ENCODE data around the gene ITIH5. TPM values are rescaled to one million over a fixed set of nuclear protein-coding genes. Genes with fewer than 3 reads are reported as not detected.

The ITIH5 gene
- total RNA-seq, 2 experiments from 2014 or later, result not detected

DNA sequence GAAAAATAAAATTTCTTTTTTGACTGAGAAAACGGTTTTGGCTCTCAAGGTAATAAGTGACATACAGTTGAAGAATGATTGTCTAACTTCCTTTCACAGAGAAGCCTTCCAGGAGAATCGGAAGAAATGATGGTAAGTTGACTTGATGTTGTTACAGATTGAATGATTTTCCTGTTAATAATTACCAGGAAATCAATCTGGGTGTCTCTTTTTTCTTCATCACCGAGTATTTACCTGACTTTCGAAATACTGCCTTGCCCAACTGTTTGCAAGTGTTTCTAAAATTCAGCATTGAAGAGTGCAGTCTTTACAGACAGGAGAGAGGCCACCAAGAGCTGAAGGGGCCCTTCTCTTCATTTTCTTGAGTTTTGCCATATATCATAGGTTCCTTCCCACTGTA lies 40.3 kb upstream of the ITIH5 start:
- Histone ChIP-seq H3K4me2 (ENCODE audit: low read length) (no peak overlapping the region), H3K36me3 (ENCODE audit: insufficient read depth, low read length) (no peaks in the 10 kb centered on the region), H2AFZ (ENCODE audit: low read length) (no peak overlapping the region), H3K79me2 (ENCODE audit: insufficient read depth, low read depth, low read length) (no peaks in the 10 kb centered on the region), H3K4me1 (ENCODE audit: insufficient read depth, low read length, poor library complexity, severe bottlenecking) (no peaks in the 10 kb centered on the region), H3K9me2 (ENCODE audit: insufficient read depth, low read length) (no peaks in the 10 kb centered on the region), H3K4me3 (ENCODE audit: low read depth, low read length, poor library complexity, severe bottlenecking) (no peak overlapping the region), H3K27ac (ENCODE audit: low read depth, low read length, poor library complexity, severe bottlenecking) (no peak overlapping the region), H4K20me1 (ENCODE audit: insufficient read depth, low read length) (no peaks in the 10 kb centered on the region), H3K9me3 (ENCODE audit: low read length) (no peaks in the 10 kb centered on the region)
- intact Hi-C loops (cut with micrococcal nuclease; ENCODE audit: unreplicated experiment), result no loop called here
- DNase-seq (ENCODE audit: low spot score), result no peak
- POLR2A ChIA-PET, result interaction anchor here (1.1 kb wide), 1 partner anchor 32 kb away, joined by 4 read pairs; no protein-coding TSS in a partner anchor
- CTCF ChIA-PET (ENCODE audit: unreplicated experiment), result no interaction called here
- no TSS peak for BruUV-seq (replicated peaks)
- no peak for TF ChIP-seq EZH2phosphoT487 (IDR thresholded peaks at IDR 0.05; ENCODE audit: borderline replicate concordance, low read depth, low read length)
- TF ChIP-seq, protein P1, sequence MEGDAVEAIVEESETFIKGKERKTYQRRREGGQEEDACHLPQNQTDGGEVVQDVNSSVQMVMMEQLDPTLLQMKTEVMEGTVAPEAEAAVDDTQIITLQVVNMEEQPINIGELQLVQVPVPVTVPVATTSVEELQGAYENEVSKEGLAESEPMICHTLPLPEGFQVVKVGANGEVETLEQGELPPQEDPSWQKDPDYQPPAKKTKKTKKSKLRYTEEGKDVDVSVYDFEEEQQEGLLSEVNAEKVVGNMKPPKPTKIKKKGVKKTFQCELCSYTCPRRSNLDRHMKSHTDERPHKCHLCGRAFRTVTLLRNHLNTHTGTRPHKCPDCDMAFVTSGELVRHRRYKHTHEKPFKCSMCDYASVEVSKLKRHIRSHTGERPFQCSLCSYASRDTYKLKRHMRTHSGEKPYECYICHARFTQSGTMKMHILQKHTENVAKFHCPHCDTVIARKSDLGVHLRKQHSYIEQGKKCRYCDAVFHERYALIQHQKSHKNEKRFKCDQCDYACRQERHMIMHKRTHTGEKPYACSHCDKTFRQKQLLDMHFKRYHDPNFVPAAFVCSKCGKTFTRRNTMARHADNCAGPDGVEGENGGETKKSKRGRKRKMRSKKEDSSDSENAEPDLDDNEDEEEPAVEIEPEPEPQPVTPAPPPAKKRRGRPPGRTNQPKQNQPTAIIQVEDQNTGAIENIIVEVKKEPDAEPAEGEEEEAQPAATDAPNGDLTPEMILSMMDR (conservative IDR thresholded peaks at IDR 0.05; ENCODE audit: low read length), result no peak

GRCh38 chr10:7706534-7707073 lies 39.8 kb upstream of the ITIH5 start:
- H4K20me1 ChIP-seq (ENCODE audit: insufficient read depth, low read length), result no peaks in the 10 kb centered on the region
- H3K4me2 ChIP-seq (ENCODE audit: low read length), result no peak overlapping the region
- no peak overlapping the region for H3K4me3 ChIP-seq (ENCODE audit: low read depth, low read length, poor library complexity, severe bottlenecking)
- no peaks in the 10 kb centered on the region for H3K9me2 ChIP-seq (ENCODE audit: insufficient read depth, low read length)
- no TSS peak for BruUV-seq (replicated peaks)
- DNase-seq (ENCODE audit: low spot score), result no peak
- no peak overlapping the region for H2AFZ ChIP-seq (ENCODE audit: low read length)
- TF ChIP-seq, protein P1 (conservative IDR thresholded peaks at IDR 0.05; ENCODE audit: low read length), result no peak
- no peaks in the 10 kb centered on the region for H3K4me1 ChIP-seq (ENCODE audit: insufficient read depth, low read length, poor library complexity, severe bottlenecking)
- H3K79me2 ChIP-seq (ENCODE audit: insufficient read depth, low read depth, low read length), result no peaks in the 10 kb centered on the region
- ChIA-PET CTCF (ENCODE audit: unreplicated experiment) (no interaction called here), POLR2A (interaction anchor here (0.5 to 0.7 kb wide), 2 partner anchors 137 to 470 kb away, joined by 3 read pairs; no protein-coding TSS in a partner anchor)
- intact Hi-C loops (cut with micrococcal nuclease; ENCODE audit: unreplicated experiment), result no loop called here
- H3K9me3 ChIP-seq (ENCODE audit: low read length), result no peaks in the 10 kb centered on the region
- no peak overlapping the region for H3K27ac ChIP-seq (ENCODE audit: low read depth, low read length, poor library complexity, severe bottlenecking)
- H3K36me3 ChIP-seq (ENCODE audit: insufficient read depth, low read length), result no peaks in the 10 kb centered on the region

DNA sequence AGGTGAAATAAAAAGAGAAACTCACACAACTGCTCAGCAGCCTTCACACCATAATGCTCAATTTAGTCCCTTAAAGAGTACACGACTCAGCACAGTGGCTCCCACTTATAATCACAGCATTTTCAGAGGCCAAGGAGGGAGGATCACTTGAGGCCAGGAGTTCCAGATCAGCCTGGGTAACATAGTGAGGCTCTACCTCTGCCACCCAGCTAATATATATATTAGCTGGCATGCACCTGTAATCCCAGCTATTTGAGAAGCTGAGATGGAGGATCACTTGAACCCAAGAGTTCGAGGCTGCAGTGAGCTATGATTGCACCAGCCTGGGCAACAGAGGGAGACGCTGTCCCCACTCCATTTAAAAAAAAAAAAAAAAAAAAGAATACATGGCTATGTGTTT lies 38.6 kb upstream of the ITIH5 start:
- Histone ChIP-seq H4K20me1 (ENCODE audit: insufficient read depth, low read length) (no peaks in the 10 kb centered on the region), H3K4me2 (ENCODE audit: low read length) (no peak overlapping the region), H3K9me2 (ENCODE audit: insufficient read depth, low read length) (no peaks in the 10 kb centered on the region), H3K4me1 (ENCODE audit: insufficient read depth, low read length, poor library complexity, severe bottlenecking) (no peaks in the 10 kb centered on the region), H3K4me3 (ENCODE audit: low read depth, low read length, poor library complexity, severe bottlenecking) (no peak overlapping the region), H3K36me3 (ENCODE audit: insufficient read depth, low read length) (no peaks in the 10 kb centered on the region), H3K9me3 (ENCODE audit: low read length) (no peaks in the 10 kb centered on the region), H3K79me2 (ENCODE audit: insufficient read depth, low read depth, low read length) (no peaks in the 10 kb centered on the region), H2AFZ (ENCODE audit: low read length) (no peak overlapping the region), H3K27ac (ENCODE audit: low read depth, low read length, poor library complexity, severe bottlenecking) (no peak overlapping the region)
- intact Hi-C loops (cut with micrococcal nuclease; ENCODE audit: unreplicated experiment), result no loop called here
- BruUV-seq (replicated peaks), result no TSS peak
- ChIA-PET CTCF (ENCODE audit: unreplicated experiment) (no interaction called here), POLR2A (interaction anchor here (0.6 kb wide), 1 partner anchor 1619 kb away, joined by 5 read pairs; no protein-coding TSS in a partner anchor)
- TF ChIP-seq EZH2phosphoT487 (IDR thresholded peaks at IDR 0.05; ENCODE audit: borderline replicate concordance, low read depth, low read length), result no peak
- TF ChIP-seq, protein P1 (conservative IDR thresholded peaks at IDR 0.05; ENCODE audit: low read length), result no peak
- DNase-seq (ENCODE audit: low spot score), result no peak

Measured in OCI-LY7 (cell line).